SU-DHL-6 (cell line): ENCODE data around the gene PARP2.

Experiments
- H2AFZ ChIP-seq: fragments of 200-600 bp; sonication (generic); 2 replicates; pipeline ENCODE4 v1.6.1; 2014; ENCODE audit warnings: low read depth, mild to moderate bottlenecking, moderate library complexity, mixed read lengths, antibody characterized with exemption, low read length; ENCODE audit not compliant: severe bottlenecking
- H3F3A ChIP-seq: fragments of 200-600 bp; shearing (Covaris generic); 2 replicates; pipeline ENCODE4 v1.6.0; 2016; ENCODE audit warnings: antibody characterized with exemption, mild to moderate bottlenecking; ENCODE audit not compliant: insufficient read depth
- H3K27ac ChIP-seq: fragments of 200-600 bp; sonication (generic); 2 replicates; pipeline ENCODE4 v1.5.1; 2016; ENCODE audit warnings: low read depth, mild to moderate bottlenecking, low read length, moderate library complexity, mixed read lengths
- H3K27me3 ChIP-seq: fragments of 200-600 bp; sonication (generic), shearing (Covaris generic); 2 replicates; pipeline ENCODE4 v1.6.0; 2014; ENCODE audit warnings: mild to moderate bottlenecking, low read length
- H3K36me3 ChIP-seq: fragments of 200-600 bp; sonication (generic); 2 replicates; pipeline ENCODE4 v1.6.1; 2014; ENCODE audit warnings: mild to moderate bottlenecking, low read length, mixed read lengths
- H3K4me2 ChIP-seq: fragments of 300-600, 200-600 bp; shearing (Covaris generic), sonication (generic); 2 replicates; pipeline ENCODE4 v1.6.0; 2014; ENCODE audit warnings: low read length, low read depth, mild to moderate bottlenecking; ENCODE audit not compliant: poor library complexity, severe bottlenecking
- H3K4me3 ChIP-seq: fragments of 200-600 bp; sonication (generic); 2 replicates; pipeline ENCODE4 v1.5.1; 2014; ENCODE audit warnings: antibody characterized with exemption, low read length, mild to moderate bottlenecking, mixed read lengths; ENCODE audit not compliant: insufficient read depth, poor library complexity, severe bottlenecking
- H3K79me2 ChIP-seq: fragments of 200-600 bp; sonication (generic); 2 replicates; pipeline ENCODE4 v1.6.1; 2014; ENCODE audit warnings: mild to moderate bottlenecking, low read length, moderate library complexity; ENCODE audit not compliant: insufficient read depth
- H3K9ac ChIP-seq: fragments of 200-600 bp; sonication (generic); 2 replicates; pipeline ENCODE4 v1.7.0; 2014; ENCODE audit warnings: mild to moderate bottlenecking, low read length
- H3K9me2 ChIP-seq: fragments of 200-600 bp; sonication (generic); replicated peaks from 2 replicates; pipeline ENCODE4 v1.6.1; 2014; ENCODE audit warnings: low read length; ENCODE audit not compliant: insufficient read depth
- H3K9me3 ChIP-seq: fragments of 200-600 bp; sonication (generic); 2 replicates; pipeline ENCODE4 v1.6.1; 2014; ENCODE audit warnings: low read length, mixed read lengths; ENCODE audit not compliant: insufficient read depth
- H4K20me1 ChIP-seq: fragments of 200-600 bp; sonication (generic); 2 replicates; pipeline ENCODE4 v1.6.1; 2014; ENCODE audit warnings: low read depth, mild to moderate bottlenecking, antibody characterized with exemption, low read length, moderate library complexity, mixed read lengths
- CTCF ChIP-seq: fragments of 200-600 bp; sonication (generic); IDR thresholded peaks from one replicate; pipeline ENCODE4 v1.5.1; 2017; ENCODE audit warnings: antibody characterized with exemption, mild to moderate bottlenecking, low read length, moderate library complexity; ENCODE audit not compliant: insufficient read depth, poor library complexity, severe bottlenecking
- EZH2phosphoT487 ChIP-seq: fragments of 200-600 bp; sonication (generic), shearing (Covaris generic); conservative IDR thresholded peaks from 2 replicates; pipeline ENCODE4 v1.6.1; 2018; ENCODE audit warnings: mild to moderate bottlenecking, antibody characterized with exemption, low read length, moderate library complexity, mixed read lengths

PARP2 gene

DNA sequence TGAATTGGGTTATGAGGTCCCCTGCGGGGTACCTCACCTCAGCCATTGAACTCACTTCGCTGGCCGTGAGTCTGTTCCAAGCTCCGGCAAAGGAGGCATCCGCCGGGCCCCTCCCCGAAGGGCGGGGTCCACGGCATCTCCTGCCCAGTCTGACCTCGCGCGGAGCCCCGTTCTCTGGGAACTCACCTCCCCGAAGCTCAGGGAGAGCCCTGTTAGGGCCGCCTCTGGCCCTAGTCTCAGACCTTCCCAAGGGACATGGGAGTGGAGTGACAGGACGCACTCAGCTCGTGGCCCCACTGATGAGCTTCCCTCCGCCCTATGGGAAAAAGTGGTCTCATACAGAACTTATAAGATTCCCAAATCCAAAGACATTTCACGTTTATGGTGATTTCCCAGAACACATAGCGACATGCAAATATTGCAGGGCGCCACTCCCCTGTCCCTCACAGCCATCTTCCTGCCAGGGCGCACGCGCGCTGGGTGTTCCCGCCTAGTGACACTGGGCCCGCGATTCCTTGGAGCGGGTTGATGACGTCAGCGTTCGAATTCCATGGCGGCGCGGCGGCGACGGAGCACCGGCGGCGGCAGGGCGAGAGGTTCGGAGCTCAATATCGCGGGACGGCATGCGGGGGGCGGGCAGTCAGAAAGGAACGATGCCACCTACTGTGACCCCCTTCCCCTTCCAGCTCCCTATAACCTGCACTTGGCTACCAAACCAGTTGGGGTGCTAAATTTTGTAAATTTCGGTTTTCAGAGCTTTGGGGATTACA lies at the start of gene PARP2:
Gene PARP2 (plus strand): TSS at position 544 of the 770 bp plus-strand sequence. CDS start 7 bp downstream, at position 551.
- peak within 1 kb of the TSS; percentile 72 for H3K9ac ChIP-seq
- peaks cover 26% of the 10 kb centered on the region for H3F3A ChIP-seq
- no peaks in the 10 kb centered on the region for H3K9me2 ChIP-seq
- no peaks in the 10 kb centered on the region for H4K20me1 ChIP-seq
- H3K36me3 ChIP-seq = peaks cover 11% of the 10 kb centered on the region; the same call in 1 of the 2 replicates
- H3K4me2 ChIP-seq = peak within 1 kb of the TSS; percentile 74
- peak within 1 kb of the TSS; percentile 87 for H2AFZ ChIP-seq
- peak within 1 kb of the TSS; percentile 68 for H3K4me3 ChIP-seq
- peaks cover 18% of the 10 kb centered on the region for H3K79me2 ChIP-seq
- no peaks in the 10 kb centered on the region for H3K9me3 ChIP-seq
- H3K27me3 ChIP-seq = no peaks in the 10 kb centered on the region
- TF ChIP-seq CTCF (no peak), EZH2phosphoT487 (no peak)
- H3K27ac ChIP-seq = peak within 1 kb of the TSS; percentile 64

DNA sequence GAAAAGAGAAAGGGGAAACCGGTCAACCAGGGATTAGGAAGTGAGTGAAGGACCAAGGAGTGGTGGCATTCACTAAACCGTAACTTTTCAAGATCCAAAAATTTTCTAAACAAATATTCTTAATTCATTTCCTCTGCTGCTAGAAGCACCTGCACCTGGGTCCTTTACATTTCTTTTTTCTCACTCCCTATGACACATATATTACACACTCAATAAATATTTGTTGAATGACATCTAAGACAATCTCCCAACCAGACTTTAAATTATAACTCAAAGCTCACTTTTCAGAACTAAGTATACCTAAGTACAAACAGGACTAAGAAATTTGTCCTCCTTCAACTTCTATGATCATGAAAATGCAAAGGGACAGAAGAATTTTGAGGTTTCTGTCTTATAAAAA lies 48.8 kb upstream of the PARP2 start:
- TF ChIP-seq CTCF (no peak), EZH2phosphoT487 (no peak)
- Histone ChIP-seq H3K27me3 (no peaks in the 10 kb centered on the region), H3K4me2 (no peak overlapping the region), H3K79me2 (no peaks in the 10 kb centered on the region), H3K9ac (no peak overlapping the region), H2AFZ (no peak overlapping the region), H3K36me3 (peaks cover 25% of the 10 kb centered on the region), H3F3A (no peaks in the 10 kb centered on the region), H3K27ac (no peak overlapping the region), H4K20me1 (no peaks in the 10 kb centered on the region), H3K9me2 (no peaks in the 10 kb centered on the region), H3K9me3 (no peaks in the 10 kb centered on the region), H3K4me3 (no peak overlapping the region)

GRCh38 chr14:20295067-20295466 lies 48.4 kb upstream of the PARP2 start:
- Histone ChIP-seq H3K9me2 (no peaks in the 10 kb centered on the region), H3K27me3 (no peaks in the 10 kb centered on the region), H4K20me1 (no peaks in the 10 kb centered on the region), H3K79me2 (no peaks in the 10 kb centered on the region), H3K4me3 (no peak overlapping the region), H2AFZ (no peak overlapping the region), H3K36me3 (peaks cover 25% of the 10 kb centered on the region), H3K9ac (no peak overlapping the region), H3K9me3 (no peaks in the 10 kb centered on the region), H3F3A (no peaks in the 10 kb centered on the region), H3K4me2 (no peak overlapping the region), H3K27ac (no peak overlapping the region)
- TF ChIP-seq EZH2phosphoT487 (no peak), CTCF (no peak)
